KOPT-K1 (cell line): ENCODE results near the gene CDH6.

ENCODE experiments used
- H3K27ac ChIP-seq: fragments of 200-600 bp; sonication (generic); 2 replicates; pipeline ENCODE4 v1.5.1; 2016; ENCODE audit warnings: antibody characterized with exemption, mild to moderate bottlenecking, low read depth, low read length; ENCODE audit not compliant: poor library complexity, severe bottlenecking
- H3K36me3 ChIP-seq: fragments of 200-600 bp; sonication (generic); 2 replicates; pipeline ENCODE4 v1.5.1; 2017; ENCODE audit warnings: antibody characterized with exemption, mild to moderate bottlenecking, low read length, moderate library complexity; ENCODE audit not compliant: insufficient read depth
- H3K9me3 ChIP-seq: fragments of 200-600 bp; sonication (generic); 2 replicates; pipeline ENCODE4 v1.5.1; 2017; ENCODE audit warnings: antibody characterized with exemption, low read length, mild to moderate bottlenecking; ENCODE audit not compliant: insufficient read depth, poor library complexity, severe bottlenecking

The CDH6 gene

GRCh38 chr5:31378136-31378535, 184.7 kb downstream of the CDH6 start:
- Histone ChIP-seq H3K9me3 (no peaks in the 10 kb centered on the region), H3K27ac (no peak overlapping the region), H3K36me3 (no peaks in the 10 kb centered on the region)
